ENCODE data around the gene TENT5C.

DNA sequence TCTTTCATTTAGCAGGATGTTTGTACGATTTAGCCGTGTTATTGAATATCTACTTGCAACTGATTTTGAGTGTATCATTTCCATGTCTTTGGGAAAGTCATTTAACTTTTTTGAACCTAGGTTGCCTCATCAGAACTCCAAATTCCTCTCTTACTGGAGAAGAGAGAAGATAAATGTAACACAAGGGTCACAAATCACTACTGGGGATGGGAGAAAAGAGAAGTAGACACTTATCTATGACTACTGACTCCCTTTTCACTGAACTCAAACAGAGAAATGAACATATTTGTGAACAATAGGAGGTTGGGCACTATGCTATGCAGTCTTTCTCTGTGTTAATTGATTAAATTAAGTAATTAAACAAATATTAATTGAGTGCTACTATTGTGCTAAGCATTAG lies 42.2 kb downstream of the TENT5C start:
- TF ChIP-seq CHD2 (IDR thresholded peaks at IDR 0.05; ENCODE audit: low read length) (no peak), POLR2A (IDR thresholded peaks at IDR 0.05; ENCODE audit: control extremely low read depth in 1 of 2, low read depth in 2 of 2, low read length in 2 of 2) (no peak), KDM4A (IDR thresholded peaks at IDR 0.05; ENCODE audit: low read depth, low read length, severe bottlenecking) (no peak), TCF12 (IDR thresholded peaks at IDR 0.05; ENCODE audit: low read depth, low read length) (no peak), JUN (IDR thresholded peaks at IDR 0.05; ENCODE audit: low read depth, low read length) (no peak), HDAC6 (IDR thresholded peaks at IDR 0.05; ENCODE audit: low read depth, low read length) (no peak), SIRT6 (IDR thresholded peaks at IDR 0.05; ENCODE audit: low read length) (no peak), RNF2 (IDR thresholded peaks at IDR 0.05; ENCODE audit: borderline replicate concordance, low read depth, low read length, missing control alignments, poor library complexity, severe bottlenecking) (no peak), TAF1 (IDR thresholded peaks at IDR 0.05; ENCODE audit: low read depth, low read length) (no peak), SP1 (IDR thresholded peaks at IDR 0.05; ENCODE audit: low read depth, low read length) (no peak)
- TF ChIP-seq, protein P1, sequence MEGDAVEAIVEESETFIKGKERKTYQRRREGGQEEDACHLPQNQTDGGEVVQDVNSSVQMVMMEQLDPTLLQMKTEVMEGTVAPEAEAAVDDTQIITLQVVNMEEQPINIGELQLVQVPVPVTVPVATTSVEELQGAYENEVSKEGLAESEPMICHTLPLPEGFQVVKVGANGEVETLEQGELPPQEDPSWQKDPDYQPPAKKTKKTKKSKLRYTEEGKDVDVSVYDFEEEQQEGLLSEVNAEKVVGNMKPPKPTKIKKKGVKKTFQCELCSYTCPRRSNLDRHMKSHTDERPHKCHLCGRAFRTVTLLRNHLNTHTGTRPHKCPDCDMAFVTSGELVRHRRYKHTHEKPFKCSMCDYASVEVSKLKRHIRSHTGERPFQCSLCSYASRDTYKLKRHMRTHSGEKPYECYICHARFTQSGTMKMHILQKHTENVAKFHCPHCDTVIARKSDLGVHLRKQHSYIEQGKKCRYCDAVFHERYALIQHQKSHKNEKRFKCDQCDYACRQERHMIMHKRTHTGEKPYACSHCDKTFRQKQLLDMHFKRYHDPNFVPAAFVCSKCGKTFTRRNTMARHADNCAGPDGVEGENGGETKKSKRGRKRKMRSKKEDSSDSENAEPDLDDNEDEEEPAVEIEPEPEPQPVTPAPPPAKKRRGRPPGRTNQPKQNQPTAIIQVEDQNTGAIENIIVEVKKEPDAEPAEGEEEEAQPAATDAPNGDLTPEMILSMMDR (IDR thresholded peaks at IDR 0.05; ENCODE audit: control extremely low read depth in 1 of 3, insufficient read depth in 1 of 3, low read depth in 1 of 3, low read length in 3 of 3), result no peak
- TF ChIP-seq, protein P2, sequence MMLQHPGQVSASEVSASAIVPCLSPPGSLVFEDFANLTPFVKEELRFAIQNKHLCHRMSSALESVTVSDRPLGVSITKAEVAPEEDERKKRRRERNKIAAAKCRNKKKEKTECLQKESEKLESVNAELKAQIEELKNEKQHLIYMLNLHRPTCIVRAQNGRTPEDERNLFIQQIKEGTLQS (IDR thresholded peaks at IDR 0.05; ENCODE audit: insufficient read depth, low read depth, low read length), result no peak
